Peyer's patch (tissue), 4 donors: ENCODE data around the gene GPR55. TPM values are rescaled to one million over a fixed set of nuclear protein-coding genes. Genes with fewer than 3 reads are reported as not detected.

Experiments used
- DNase-seq, 3 donors: peaks; one replicate each; pipeline ENCODE4 v3.0.0-alpha.2; 2017 to 2019
- H3K27ac ChIP-seq, 4 donors: fragments of 200-600 bp; sonication (generic); one replicate each; pipeline ENCODE4 v1.5.1; 2016 to 2019
- H3K27me3 ChIP-seq, 2 donors: fragments of 200-600 bp; sonication (generic); one replicate each; pipeline ENCODE4 v1.5.1; 2019
- H3K36me3 ChIP-seq, 3 donors: fragments of 200-600 bp; sonication (generic); one replicate each; pipeline ENCODE4 v1.5.1; 2016 to 2019
- H3K4me1 ChIP-seq, 4 donors: fragments of 200-600 bp; sonication (generic); one replicate each; pipeline ENCODE4 v1.5.1; 2016 to 2019
- H3K4me3 ChIP-seq, 4 donors: fragments of 200-600 bp; sonication (generic); 1 replicate in 3 of 4; 2 replicates in 1 of 4; pipeline ENCODE4 v1.5.1; 2016 to 2019; ENCODE audit warnings: mild to moderate bottlenecking in 1 of 4
- H3K9me3 ChIP-seq, 4 donors: fragments of 200-600 bp; sonication (generic); one replicate each; pipeline ENCODE4 v1.5.1; 2016 to 2019; ENCODE audit warnings: mild to moderate bottlenecking in 1 of 4
- CTCF ChIP-seq, 6 experiments: fragments of 450-650 bp in 4 of 6; fragments of 200-600 bp in 2 of 6; sonication (generic) in 1 of 6; IDR thresholded peaks; one replicate each; pipeline ENCODE4 v1.5.1; 2017 to 2019; ENCODE audit warnings: antibody characterized with exemption in 6 of 6, mild to moderate bottlenecking in 3 of 6, moderate library complexity in 1 of 6
- POLR2A ChIP-seq, 2 donors: fragments of 450-650 bp; IDR thresholded peaks; one replicate each; pipeline ENCODE4 v1.5.1; 2017; ENCODE audit warnings: antibody characterized with exemption in 2 of 2, mild to moderate bottlenecking in 2 of 2, moderate library complexity in 2 of 2
- total RNA-seq, 4 donors: library from RNA; depleted of rRNA; stranded (reverse); fragments of >200 nt; gene quantifications; one replicate each; pipeline ENCODE4 v1.1.0, GENCODE V29; 2016

Gene GPR55
- total RNA-seq, 4 donors from 2014 or later = 1.0 to 4.7 (median 3.2) TPM

DNA sequence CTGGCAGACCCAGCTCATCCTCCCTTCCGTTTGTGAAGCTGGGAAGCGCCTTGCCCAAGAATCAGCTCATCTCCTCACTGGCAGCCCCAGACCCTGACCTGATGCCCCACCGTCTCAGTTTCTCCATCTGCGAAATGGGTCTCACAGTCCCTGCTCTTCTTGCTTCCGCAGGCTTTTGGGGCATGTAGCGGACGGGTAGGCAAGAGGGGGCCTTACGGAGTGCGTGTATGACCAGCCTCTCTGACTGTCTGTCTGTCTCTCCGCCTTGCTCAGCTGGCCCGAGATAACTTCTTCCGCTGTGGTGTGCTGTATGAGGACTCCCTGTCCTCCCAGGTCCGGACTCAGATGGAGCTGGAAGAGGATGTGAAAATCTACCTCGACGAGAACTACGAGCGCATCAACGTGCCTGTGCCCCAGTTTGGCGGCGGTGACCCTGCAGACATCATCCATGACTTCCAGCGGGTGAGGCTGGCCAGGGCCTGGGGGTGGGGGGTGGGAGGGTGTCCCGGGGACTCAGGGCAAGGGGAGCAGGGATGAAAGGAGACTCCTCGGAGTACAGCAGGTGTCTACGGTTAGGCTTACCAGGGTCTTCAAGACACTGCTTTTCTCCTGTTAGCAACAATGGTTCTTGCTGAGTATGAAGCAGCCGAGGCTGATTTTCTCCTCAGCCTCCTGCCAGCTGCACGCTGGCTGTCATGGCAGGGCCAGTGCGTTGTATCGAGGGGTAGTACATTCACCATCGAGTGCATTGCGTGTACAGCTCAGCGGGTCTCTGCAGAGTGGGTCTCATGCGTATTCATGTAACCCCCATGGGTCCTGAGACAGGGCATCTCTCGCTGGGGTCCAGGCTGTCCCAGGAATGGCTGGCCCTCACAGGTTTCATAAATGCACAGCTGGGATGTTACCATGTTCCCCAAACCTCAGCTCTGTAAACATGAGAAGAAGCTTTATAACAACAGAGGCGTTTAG is 49.4 kb downstream of the GPR55 start:
- Histone ChIP-seq H3K27me3 (no peaks in the 10 kb centered on the region), H3K4me1 (peaks cover 17 to 73% (median 36%) of the 10 kb centered on the region in 4 donors), H3K9me3 (no peaks in the 10 kb centered on the region), H3K36me3 (peaks cover 0 to 49% (median 0%) of the 10 kb centered on the region in 3 donors), H3K4me3 (no peak overlapping the region), H3K27ac (peak overlapping the region in 1 of 4 donors; percentile 73)
- peak in 2 of 3 donors; percentile 14 to 44 for DNase-seq
- TF ChIP-seq CTCF (IDR thresholded peaks at IDR 0.05) (no peak), POLR2A (IDR thresholded peaks at IDR 0.05) (no peak)

DNA sequence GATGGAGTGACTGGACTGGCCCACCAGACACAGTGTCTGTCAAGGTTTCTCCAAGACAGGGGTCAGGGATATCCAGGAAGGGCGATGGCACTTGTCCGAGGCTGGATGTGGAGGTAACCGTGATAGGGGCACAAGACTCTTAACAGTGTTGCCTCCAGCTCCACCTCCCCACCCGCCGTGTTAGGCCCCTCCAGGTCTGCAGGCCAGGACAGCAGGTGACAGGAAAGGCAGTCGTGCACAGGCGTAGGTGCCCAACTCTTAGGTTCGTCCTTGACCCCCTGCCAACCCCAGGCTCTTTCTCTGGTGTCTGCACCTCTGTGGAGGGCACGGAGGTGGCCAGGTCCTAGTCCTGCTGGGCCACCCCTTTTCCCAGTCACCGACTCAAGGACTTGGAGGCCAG is 50.2 kb downstream of the GPR55 start:
- H3K27me3 ChIP-seq = no peaks in the 10 kb centered on the region
- peak overlapping the region in 1 of 4 donors; percentile 73 for H3K27ac ChIP-seq
- DNase-seq = peak; percentile 10 to 39 (median 27)
- peaks cover 0 to 49% (median 0%) of the 10 kb centered on the region in 3 donors for H3K36me3 ChIP-seq
- no peak overlapping the region for H3K4me3 ChIP-seq
- peaks cover 17 to 76% (median 36%) of the 10 kb centered on the region in 4 donors for H3K4me1 ChIP-seq
- no peaks in the 10 kb centered on the region for H3K9me3 ChIP-seq
- TF ChIP-seq POLR2A (IDR thresholded peaks at IDR 0.05) = no peak

DNA sequence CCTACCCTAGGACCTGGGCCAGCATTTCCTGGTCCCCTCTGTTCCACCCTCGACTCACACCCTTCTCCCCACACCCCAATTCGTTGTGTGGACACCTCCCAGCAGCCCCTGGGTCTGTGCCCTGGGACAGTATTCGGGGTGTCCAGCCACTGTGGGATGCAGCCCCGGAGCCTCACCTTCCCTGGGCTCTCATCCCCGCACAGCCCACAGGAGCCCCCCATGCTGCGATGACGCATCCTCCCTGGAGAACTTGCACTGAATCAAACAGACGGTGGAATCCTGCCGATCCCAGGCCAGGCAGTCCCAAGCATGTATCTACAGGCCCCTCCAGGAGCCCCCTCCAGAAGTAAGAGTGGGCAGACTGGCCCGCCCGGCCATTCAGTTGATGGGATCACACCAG is 50.6 kb downstream of the GPR55 start:
- Histone ChIP-seq H3K4me1 (peaks cover 17 to 80% (median 36%) of the 10 kb centered on the region in 4 donors), H3K4me3 (no peak overlapping the region), H3K27ac (peak overlapping the region in 2 of 4 donors; percentile 54 to 73), H3K9me3 (no peaks in the 10 kb centered on the region), H3K36me3 (peaks cover 0 to 49% (median 0%) of the 10 kb centered on the region in 3 donors), H3K27me3 (no peaks in the 10 kb centered on the region)
- TF ChIP-seq CTCF (IDR thresholded peaks at IDR 0.05) (no peak), POLR2A (IDR thresholded peaks at IDR 0.05) (no peak)
- peak; percentile 12 to 43 (median 30) for DNase-seq

DNA sequence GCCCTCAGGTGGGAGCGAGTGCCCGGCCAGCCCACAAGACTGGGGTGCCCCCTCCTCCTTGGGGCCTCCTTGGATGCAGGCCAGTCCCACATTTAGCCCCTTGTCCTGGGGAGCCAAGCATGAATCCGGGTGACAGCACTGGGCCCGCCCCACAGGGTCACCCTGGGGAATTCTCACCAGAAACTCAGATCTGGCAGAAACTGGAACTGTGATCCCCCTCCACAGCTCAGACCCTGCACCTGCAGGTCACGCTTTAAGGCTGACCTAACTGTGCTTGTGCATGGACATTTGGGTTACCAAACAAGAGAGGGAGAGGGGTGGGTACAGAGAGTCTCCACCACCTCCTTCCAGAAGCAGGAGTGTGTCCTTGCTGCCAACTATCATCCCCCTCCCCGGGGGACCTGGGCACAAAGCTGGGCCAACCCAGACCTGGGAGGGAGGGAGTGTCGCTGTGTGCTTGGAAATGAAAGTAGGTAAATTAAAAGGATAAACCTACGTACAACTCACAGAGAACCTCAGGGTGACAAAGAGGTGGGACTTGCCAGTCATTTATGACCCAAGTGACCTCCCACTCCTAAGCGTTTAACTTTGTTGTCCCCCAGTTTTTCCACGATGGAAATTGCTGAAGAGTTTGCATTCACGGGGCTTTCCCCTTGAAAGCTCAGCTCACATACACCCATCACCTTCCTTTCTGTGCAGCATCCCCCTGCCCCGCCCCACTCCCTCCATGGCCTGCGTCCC is 51.2 kb downstream of the GPR55 start:
- H3K27ac ChIP-seq = peak overlapping the region in 3 of 4 donors; percentile 37 to 73 (median 54)
- no peak overlapping the region for H3K4me3 ChIP-seq
- H3K36me3 ChIP-seq = peaks cover 0 to 49% (median 0%) of the 10 kb centered on the region in 3 donors
- no peak for TF ChIP-seq CTCF (IDR thresholded peaks at IDR 0.05)
- TF ChIP-seq POLR2A (IDR thresholded peaks at IDR 0.05) = no peak
- no peaks in the 10 kb centered on the region for H3K9me3 ChIP-seq
- peak; percentile 49 to 82 (median 81) for DNase-seq
- peaks cover 13 to 82% (median 36%) of the 10 kb centered on the region in 4 donors for H3K4me1 ChIP-seq
- no peaks in the 10 kb centered on the region for H3K27me3 ChIP-seq

GRCh38 chr2:230872968-230873660 is 51.9 kb downstream of the GPR55 start:
- H3K36me3 ChIP-seq = peaks cover 0 to 43% (median 0%) of the 10 kb centered on the region in 3 donors
- peak overlapping the region; percentile 38 to 83 (median 64) for H3K27ac ChIP-seq

More at GRCh38 chr2:230872968-230873660, 51.9 kb downstream of the GPR55 start:
- Histone ChIP-seq H3K27me3 (no peaks in the 10 kb centered on the region), H3K4me1 (peaks cover 7 to 82% (median 32%) of the 10 kb centered on the region in 4 donors), H3K4me3 (no peak overlapping the region), H3K9me3 (no peaks in the 10 kb centered on the region)
- peak in 2 of 3 donors; percentile 58 to 69 for DNase-seq
- TF ChIP-seq POLR2A (IDR thresholded peaks at IDR 0.05) (no peak), CTCF (IDR thresholded peaks at IDR 0.05) (no peak)
